Neural crest cell (in vitro differentiated cells): ENCODE measurements around the gene SLC25A15. TPM values are rescaled to one million over a fixed set of nuclear protein-coding genes. Genes with fewer than 3 reads are reported as not detected.

Source experiments
- DNase-seq: peaks from one replicate; pipeline ENCODE4 v3.0.0; 2021; ENCODE audit warnings: low read depth, mixed read lengths, low spot score
- H3K27ac Mint-ChIP-seq: one replicate; pipeline ENCODE4 v1.8.0; 2021; ENCODE audit warnings: mild to moderate bottlenecking, mixed read lengths; ENCODE audit not compliant: unreplicated experiment
- H3K27me3 Mint-ChIP-seq: 2 replicates; pipeline ENCODE4 v1.8.0; 2021; ENCODE audit warnings: low read depth, mild to moderate bottlenecking, mixed read lengths
- H3K36me3 Mint-ChIP-seq: 2 replicates; pipeline ENCODE4 v1.8.0; 2021; ENCODE audit warnings: low read depth, mild to moderate bottlenecking, mixed read lengths
- H3K4me1 Mint-ChIP-seq: 2 replicates; pipeline ENCODE4 v1.8.0; 2021; ENCODE audit warnings: mixed read lengths
- H3K4me3 Mint-ChIP-seq: one replicate; pipeline ENCODE4 v1.8.0; 2021; ENCODE audit warnings: mild to moderate bottlenecking, mixed read lengths
- H3K9me3 Mint-ChIP-seq: 2 replicates; pipeline ENCODE4 v1.8.0; 2021; ENCODE audit warnings: mixed read lengths
- long read RNA-seq: library from polyadenylated mRNA; unstranded; transcript quantifications from one replicate; pipeline ENCODE4 v2.0.0, GENCODE V29; 2020
- total RNA-seq: library from RNA; stranded (reverse); gene quantifications from 2 replicates; pipeline ENCODE4 v1.2.1, GENCODE V29; 2021
- TF ChIP-seq, protein P1 (sequence below): fragments of 200-600 bp; sonication (generic); conservative IDR thresholded peaks from 2 replicates; pipeline ENCODE4 v1.5.0; 2021; ENCODE audit warnings: antibody characterized with exemption, mild to moderate bottlenecking

Gene SLC25A15
- total RNA-seq = 23.5 and 25.6 TPM in 2 replicates
- long read RNA-seq, partial matches to known transcripts = 0 of 2 reads
- long read RNA-seq, other reads (novel, unspliced or antisense) = 1 of 2 reads

DNA sequence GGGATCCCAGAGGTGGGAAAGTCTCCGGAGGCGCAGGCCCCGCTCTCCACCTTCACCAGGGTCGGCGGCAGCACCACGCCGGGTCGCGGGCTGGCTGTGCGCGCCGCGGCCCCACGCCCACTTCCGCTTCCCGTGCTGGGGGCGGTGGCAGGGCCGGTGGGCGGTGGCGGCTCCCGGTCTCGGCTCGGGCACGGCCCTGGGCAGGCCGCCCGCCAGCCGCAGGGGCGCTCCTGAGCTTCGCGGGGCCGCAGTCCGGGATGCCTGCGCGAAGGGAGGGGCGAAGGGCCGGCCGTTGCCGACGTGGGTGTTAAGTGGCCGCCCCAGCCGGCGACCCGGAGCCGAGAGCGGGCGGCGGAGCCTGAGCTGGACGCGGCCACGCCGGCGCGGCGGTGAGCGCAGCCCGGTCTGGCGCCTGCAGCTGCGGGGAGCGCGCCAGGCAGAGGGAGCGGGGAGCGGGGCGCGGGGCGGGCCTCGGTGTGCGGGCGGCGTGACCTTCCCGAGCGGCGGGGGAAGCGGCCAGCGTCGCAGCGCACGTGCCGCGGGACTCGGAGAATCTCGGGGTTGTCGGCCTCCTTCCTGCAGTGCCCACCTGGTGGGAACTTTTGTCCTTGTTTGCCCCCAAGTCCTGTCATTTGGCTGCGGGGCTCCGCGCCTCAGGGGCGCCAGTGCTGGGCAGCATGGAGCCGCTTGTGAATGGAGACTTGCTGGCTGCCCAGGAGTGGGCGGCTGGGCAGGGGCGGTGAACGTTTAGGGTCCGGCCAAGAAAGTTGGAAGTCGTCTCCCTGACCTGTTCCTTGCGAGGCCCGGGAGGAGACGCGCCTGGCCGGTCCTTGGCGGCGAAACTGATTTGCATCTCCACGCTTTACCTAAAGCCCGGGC is at the start of gene SLC25A15:
TSS of gene SLC25A15 (plus strand) at position 337 of the 879 bp plus-strand sequence. CDS start 3,616 bp downstream, outside the sequence.
- Mint-ChIP-seq H3K27me3 (no peaks in the 10 kb centered on the region), H3K9me3 (no peaks in the 10 kb centered on the region), H3K36me3 (no peaks in the 10 kb centered on the region), H3K4me3 (peak within 1 kb of the TSS; percentile 92), H3K4me1 (peaks cover 30% of the 10 kb centered on the region), H3K27ac (peak within 1 kb of the TSS; percentile 88)
- TF ChIP-seq, protein P1, sequence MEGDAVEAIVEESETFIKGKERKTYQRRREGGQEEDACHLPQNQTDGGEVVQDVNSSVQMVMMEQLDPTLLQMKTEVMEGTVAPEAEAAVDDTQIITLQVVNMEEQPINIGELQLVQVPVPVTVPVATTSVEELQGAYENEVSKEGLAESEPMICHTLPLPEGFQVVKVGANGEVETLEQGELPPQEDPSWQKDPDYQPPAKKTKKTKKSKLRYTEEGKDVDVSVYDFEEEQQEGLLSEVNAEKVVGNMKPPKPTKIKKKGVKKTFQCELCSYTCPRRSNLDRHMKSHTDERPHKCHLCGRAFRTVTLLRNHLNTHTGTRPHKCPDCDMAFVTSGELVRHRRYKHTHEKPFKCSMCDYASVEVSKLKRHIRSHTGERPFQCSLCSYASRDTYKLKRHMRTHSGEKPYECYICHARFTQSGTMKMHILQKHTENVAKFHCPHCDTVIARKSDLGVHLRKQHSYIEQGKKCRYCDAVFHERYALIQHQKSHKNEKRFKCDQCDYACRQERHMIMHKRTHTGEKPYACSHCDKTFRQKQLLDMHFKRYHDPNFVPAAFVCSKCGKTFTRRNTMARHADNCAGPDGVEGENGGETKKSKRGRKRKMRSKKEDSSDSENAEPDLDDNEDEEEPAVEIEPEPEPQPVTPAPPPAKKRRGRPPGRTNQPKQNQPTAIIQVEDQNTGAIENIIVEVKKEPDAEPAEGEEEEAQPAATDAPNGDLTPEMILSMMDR = peak; percentile 47
- DNase-seq = peak; percentile 68

DNA sequence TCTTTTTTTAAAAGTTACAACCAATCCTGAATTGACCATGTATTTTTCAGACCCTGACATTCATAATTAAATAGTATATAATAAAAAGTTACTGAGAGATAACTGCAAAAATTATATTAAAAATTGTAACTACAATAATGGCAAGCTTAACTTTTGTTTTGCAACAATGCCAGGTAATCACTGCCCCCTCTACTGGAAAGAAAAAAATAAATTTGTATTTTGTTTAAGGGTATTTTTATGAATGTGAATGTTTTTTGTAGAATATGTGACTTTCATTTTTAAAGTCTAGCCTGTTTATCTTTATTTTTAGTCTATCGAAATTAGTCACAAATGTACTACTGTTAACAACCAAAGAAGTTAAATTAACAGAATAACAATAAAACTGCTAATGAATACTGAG is 40.1 kb upstream of the SLC25A15 start:
- Mint-ChIP-seq H3K4me1 (no peaks in the 10 kb centered on the region), H3K36me3 (peaks cover 2% of the 10 kb centered on the region), H3K9me3 (no peaks in the 10 kb centered on the region), H3K27ac (no peak overlapping the region), H3K27me3 (no peaks in the 10 kb centered on the region), H3K4me3 (no peak overlapping the region)
- DNase-seq = no peak
- TF ChIP-seq, protein P1 = peak; percentile 35

DNA sequence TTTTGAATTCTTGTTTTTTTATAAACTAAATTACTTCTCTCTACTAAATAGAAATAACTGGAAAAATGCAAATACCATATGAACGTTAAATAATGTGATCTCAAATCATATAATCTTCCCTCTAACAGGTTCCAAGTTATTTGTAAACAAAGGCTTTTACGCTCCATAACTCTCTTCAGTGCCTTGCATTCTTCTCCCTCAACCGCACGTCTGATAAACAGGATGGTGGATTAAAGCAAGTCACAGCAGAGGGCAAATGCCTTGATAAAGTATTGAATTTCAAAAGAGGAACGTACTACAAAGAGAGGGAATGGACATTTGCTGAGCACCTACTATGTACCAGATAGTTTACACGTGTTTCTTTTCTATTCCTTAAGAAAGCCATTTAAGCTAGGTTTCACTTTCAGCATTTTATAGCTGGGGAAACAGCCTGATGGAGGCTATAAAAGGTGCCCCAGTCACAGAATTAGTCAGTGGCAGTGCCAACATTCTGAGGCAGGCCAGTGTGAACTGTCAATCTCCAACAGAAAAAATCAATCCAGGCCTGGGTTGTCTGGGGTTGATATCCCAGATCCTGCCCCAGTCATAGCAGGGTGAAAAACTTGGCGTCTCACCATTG is 34.2 kb upstream of the SLC25A15 start:
- no peak overlapping the region for H3K4me3 Mint-ChIP-seq
- TF ChIP-seq, protein P1 = no peak
- DNase-seq = no peak
- no peaks in the 10 kb centered on the region for H3K9me3 Mint-ChIP-seq
- no peaks in the 10 kb centered on the region for H3K4me1 Mint-ChIP-seq
- H3K27ac Mint-ChIP-seq = no peak overlapping the region
- H3K36me3 Mint-ChIP-seq = peaks cover 7% of the 10 kb centered on the region
- no peaks in the 10 kb centered on the region for H3K27me3 Mint-ChIP-seq

DNA sequence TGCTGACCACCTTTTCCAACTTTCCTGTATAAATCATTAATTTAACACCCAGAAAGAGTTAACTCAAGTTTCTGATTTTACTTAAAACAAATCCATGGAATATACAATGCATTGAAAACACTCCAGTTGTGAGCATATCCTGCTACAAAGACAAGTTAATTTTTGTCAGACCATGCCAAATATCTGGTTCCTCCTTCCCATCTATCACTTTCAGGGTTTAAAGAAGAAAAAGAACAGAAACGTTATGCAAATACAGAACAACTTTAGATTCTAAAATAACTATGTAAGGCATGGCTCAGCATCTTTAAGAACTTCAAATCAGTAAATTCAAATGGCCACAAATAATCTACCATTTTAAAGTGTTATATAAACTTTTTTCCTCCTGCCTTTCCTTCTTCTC is 33.4 kb upstream of the SLC25A15 start:
- H3K4me1 Mint-ChIP-seq = no peaks in the 10 kb centered on the region
- H3K4me3 Mint-ChIP-seq = no peak overlapping the region

DNA sequence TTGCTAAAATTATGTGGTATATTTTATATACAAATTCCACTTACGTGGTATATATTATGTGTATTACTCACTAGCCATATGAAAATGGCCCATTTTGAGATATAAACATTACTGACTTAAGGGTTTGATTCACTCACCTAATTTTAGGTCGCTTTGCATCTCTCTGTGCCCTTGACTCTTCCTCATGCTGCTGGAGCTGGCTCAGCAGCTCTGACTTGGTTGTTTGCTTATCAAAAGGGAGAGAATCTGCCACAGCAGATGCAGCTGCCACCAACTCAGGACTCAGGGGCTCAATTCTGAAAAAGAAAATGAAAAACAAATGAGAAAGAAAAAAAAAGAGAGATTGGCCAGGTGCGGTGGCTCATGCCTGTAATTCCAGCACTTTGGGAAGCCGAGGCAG is 30.6 kb upstream of the SLC25A15 start:
- H3K9me3 Mint-ChIP-seq = no peaks in the 10 kb centered on the region
- no peak for DNase-seq
- H3K27ac Mint-ChIP-seq = no peak overlapping the region
- TF ChIP-seq, protein P1 = no peak
- no peaks in the 10 kb centered on the region for H3K27me3 Mint-ChIP-seq
- no peaks in the 10 kb centered on the region for H3K4me1 Mint-ChIP-seq
- H3K36me3 Mint-ChIP-seq = peaks cover 7% of the 10 kb centered on the region
- no peak overlapping the region for H3K4me3 Mint-ChIP-seq

More for the DNA sequence above, 33.4 kb upstream of the SLC25A15 start:
- Mint-ChIP-seq H3K36me3 (peaks cover 7% of the 10 kb centered on the region), H3K27me3 (no peaks in the 10 kb centered on the region), H3K9me3 (no peaks in the 10 kb centered on the region), H3K27ac (no peak overlapping the region)
- DNase-seq = no peak
- TF ChIP-seq, protein P1 = no peak
